NCI-H187 (cell line): ENCODE data around the gene ZNF599.

Experiments
- DNase-seq, 2 experiments: peaks; one replicate each; lab custom pipeline; 2025; lab: John Stamatoyannopoulos, UW

The ZNF599 gene

DNA sequence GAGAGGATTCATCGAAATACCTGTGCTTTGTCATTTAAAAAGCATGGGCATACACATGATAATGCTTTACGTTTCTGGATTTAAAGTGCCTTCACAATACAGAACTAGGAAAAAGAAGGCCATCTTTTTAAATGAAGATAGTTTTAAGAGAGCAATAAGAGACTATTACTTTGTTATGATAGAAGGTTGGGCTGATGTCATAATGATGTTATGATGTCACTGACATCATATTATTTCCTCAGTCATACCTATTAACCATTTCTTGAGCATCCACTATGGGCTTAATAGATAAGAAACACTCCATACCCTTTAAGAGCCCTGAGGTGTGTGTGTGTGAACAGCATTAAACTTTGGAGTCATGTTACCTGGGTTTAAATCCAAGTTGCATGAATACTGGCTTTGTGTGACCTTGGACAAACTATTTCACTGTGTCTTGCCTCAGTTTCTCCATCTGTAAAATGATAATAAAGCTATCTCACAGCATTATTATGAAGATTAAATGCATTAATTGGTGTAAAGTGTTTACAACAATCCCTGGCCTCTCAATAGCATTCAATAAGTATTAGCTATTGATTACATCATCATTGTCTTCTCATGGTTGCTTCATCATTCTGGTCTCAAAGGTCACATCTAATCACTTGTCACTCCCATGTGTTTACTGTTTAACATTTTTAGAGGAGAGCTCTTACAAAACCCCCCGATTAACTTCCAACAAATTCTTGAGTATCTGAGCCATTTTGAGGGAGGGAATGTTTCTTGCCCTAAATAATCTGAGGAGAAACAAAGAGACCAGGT lies 27.9 kb downstream of the ZNF599 start:
- DNase-seq, result no peak

DNA sequence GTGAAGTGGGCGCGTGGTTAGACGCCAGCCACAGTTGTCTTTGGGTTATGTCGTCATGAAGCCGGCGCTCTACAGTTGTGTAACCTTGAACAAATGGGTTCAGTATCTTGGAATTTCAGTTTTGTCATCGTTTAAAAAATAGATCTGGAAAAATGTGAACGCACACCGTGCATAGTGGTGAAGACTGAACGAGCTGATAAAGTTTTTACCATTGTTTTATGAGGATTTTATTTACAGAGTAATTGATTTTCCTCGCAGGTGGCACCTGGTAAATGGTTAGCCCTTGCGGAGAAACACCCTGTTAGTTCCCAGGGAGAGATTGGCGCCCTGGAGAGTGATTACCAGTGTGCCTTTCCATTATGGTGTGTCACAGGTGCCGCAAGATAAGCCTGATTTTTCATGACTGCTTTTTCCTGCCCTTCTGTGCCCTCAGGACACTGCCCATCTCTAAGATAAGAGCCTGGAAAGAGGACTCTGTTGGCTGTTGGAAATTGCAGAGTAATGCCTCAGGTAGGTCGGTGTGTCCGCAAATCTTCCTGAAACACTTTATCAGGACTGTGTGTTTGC lies 38.4 kb downstream of the ZNF599 start:
- peak; percentile 45 to 58 for DNase-seq

DNA sequence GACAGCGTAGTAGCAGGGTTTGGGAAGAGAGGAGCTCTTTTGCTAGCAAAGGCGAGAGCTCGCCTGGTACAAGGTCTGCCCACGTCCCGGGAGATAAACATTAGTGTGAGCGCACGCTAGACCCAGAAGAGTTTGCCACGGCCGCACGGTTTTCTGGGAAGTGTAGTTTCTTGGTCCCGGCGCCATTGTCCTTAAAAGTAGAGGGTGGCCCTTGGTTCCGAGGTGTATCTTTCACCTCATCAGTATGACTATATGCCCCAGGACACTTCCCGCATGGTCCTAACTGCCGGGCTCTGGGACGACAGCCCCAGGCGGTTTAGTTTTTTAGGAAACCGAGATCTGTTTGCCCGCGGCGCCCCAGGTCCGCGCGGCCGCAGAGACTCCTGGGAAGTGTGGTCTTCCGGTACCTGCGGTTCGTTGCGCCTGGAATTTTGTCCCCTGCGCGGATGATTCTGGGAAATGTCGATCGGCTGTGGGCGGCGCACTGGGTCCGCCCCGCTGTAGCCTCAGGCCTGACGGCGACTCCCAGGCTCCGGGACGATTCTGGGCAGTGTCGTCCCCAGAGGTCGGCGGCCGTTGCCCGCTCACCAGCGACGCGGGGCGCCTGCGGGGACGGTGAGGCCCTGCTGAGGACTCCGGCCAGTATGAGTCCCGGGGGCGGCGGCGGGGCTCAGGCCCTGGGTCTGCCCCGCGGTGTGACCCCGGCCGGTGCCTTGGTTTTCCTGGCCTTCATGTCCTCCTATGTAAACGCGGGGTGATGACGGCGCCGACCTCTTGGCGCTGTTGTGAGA lies 39.1 kb downstream of the ZNF599 start, which contains the start of gene ZNF181:
Gene ZNF181, plus strand, starts transcription at position 498 of the 791 bp plus-strand sequence. CDS start 795 bp downstream, outside the sequence.
- peak; percentile 81 to 95 for DNase-seq

DNA sequence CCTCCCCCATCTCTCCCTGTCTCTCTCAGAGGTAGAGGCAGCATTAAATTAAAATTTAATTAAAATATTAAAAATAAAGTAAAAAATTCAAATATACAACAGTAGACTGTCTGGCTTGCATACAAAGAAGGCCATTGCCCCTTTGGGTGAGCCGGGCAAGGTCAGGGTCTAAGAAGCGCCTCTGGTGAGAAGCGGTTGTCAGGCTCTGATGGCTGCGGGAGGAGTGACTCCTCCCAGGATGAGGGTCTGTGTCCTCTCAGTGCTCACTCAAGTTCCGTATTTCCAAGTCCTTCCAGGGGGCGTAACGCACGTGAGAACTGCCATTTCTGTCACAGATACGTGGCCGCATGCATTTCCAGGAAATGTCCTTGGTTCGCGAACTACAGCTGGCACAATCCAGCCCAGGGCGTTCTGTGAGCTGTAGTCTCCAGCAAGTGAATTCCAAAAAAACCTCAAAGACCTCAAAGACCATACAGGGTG lies 39.7 kb downstream of the ZNF599 start:
- DNase-seq, result no peak

DNA sequence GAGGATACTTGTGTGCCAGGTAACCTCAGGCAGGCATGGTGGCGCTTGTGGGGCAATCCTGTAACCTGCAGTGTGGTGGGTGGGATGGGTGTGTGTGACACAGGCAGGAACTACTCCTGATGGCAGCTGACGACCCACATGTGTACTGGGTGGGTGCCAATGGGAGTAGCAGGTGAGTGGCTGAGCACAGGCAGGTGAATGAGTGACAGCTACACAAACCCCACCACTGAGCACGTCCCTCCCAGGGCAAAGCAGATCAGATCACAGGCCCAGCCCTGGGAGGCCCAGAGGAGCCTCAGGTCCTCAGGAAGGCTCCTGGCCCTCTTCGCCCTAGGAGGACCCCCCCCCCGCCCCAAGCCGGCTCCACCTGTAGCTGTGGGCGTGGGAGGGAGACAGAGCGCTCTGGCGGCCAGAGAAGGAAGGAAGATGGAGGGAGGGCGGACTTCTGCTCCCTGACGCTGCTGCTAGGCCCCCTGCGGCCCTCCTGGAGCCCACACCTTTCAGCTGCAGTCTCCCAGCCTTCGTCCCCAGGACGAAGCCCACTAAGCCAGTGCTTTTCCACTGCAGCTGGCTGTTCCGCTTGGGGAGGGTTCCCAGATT lies 40.3 kb downstream of the ZNF599 start:
- DNase-seq, result no peak

DNA sequence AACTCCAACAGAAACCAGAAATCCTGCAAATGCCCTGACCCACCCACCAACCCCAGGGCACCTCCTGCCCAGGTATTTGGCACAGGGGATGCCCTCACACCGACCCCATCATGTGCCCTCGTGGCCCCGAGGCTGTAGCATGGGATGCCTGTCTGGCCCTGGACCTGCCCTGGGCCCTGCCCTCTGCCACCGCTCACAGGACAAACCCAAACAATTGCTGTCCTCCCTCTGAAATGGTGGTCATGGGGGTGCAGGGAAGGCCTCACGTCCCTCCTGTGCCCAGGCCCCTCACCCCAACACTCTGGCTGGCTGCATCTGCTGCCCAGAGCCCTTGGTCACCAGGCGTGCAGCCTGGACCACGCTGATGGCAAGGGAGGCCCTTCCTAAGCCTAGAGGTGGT lies 41.1 kb downstream of the ZNF599 start:
- no peak for DNase-seq

DNA sequence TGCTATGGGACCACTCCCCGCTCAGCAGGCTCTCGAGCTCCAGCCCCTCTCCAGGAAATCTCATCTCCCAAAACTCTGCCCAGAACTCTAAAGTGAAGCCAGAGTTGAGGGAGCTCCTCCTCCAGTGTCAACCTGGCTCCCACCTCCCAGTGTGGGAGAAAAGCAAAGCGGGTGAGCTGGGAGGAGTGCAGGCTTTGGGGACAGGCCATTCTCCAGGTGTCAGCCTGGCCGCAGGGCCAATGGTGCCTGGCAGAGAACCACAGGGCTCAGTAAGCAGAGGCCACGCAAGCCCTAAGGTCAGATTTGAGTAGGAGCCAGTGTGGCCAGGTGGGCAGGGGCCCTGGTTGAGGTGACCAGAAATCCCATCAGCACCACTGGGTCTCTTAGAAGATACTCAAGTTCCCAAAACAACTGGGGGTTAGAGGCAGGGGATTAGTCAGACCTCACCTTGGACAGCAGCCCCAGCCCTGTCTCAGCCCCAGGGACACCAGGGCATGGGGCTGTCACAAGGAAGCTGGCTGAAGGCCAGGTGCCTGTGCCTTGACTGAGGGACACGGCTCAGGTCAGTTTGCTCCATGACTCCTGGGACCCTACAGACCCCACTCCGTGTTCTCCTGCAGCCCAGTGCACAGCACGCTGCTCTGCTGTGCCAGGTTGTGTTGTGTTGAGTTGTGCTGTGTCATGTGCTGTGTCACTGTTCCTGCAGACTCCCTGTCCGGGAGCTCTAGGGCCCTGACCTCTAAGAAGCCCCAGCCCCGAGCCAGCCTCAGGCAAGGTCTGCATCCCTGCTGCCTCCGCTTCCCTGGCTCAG lies 41.8 kb downstream of the ZNF599 start:
- no peak for DNase-seq

DNA sequence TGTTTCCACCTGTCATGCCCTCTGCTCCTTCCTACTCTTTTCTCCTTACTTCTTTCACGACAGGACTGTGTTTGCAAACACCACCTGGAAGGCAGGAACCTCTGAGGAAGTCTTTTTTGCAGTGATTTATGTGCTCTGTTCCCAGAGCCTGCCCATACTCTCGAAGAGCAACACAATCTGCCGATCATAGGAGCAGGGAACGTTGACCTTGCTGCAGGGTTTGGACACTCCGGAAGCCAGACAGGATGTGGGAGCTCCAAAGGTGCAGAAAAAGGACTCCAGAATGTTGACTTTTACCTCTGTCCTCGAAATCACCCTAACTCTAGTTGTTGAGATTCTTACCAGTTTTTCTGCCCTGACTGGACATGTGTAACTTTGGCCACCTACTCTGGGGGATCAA lies 47.6 kb downstream of the ZNF599 start:
- no peak for DNase-seq

DNA sequence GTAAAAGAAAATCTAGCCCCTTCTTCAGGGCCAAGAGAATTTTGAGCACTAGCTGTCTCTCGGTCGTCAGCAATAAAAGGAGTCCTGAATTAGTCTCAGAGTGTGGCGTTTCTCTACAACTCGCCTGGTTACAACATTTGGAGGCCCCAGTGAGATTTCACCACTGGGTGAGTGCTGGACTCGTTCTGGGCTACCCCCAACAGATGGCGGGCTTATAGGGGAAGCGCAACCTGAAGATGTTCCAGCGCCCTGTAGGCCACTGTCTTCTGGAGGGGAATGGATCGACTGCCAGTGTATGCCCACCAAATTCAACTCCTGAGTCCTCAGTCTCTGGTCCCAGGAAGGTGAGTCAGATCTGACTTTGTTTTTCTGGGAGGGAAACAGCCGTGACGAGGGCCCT lies 50.7 kb downstream of the ZNF599 start:
- DNase-seq, result no peak

DNA sequence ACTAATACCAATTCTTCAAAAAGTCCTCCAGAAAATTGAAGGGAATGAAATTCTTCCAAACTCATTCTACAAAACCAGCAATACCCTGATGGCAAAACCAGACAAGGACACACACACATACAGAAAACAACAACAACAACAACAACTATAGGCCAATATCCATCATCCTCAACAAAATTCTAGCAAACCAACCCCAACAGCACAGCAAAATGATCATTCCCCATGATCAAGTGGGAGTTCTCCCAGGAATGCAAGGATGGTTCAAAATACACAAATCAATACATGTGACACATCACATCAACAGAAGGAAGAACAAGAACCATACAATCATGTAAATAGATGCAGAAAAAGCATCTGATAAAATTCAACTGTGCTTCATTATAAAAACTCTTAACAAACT lies 57.7 kb downstream of the ZNF599 start:
- no peak for DNase-seq

DNA sequence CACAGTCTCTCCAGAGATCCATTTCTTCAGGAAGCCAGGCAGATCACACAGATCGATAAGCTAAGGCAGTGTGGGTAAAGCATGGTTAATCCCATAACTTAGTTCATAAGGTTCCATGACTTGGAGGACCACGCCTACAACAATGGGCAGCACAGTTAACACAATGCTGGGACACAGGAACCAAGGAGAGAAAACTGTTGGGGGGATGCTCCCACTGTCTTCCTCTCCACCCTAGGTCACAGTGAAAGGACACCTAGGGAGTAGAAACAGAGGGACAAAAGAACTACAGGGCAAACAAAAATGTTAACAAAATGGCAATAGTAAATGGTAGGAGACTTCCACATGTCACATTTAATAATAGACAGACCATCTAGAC lies 59.8 kb downstream of the ZNF599 start:
- DNase-seq, result no peak

DNA sequence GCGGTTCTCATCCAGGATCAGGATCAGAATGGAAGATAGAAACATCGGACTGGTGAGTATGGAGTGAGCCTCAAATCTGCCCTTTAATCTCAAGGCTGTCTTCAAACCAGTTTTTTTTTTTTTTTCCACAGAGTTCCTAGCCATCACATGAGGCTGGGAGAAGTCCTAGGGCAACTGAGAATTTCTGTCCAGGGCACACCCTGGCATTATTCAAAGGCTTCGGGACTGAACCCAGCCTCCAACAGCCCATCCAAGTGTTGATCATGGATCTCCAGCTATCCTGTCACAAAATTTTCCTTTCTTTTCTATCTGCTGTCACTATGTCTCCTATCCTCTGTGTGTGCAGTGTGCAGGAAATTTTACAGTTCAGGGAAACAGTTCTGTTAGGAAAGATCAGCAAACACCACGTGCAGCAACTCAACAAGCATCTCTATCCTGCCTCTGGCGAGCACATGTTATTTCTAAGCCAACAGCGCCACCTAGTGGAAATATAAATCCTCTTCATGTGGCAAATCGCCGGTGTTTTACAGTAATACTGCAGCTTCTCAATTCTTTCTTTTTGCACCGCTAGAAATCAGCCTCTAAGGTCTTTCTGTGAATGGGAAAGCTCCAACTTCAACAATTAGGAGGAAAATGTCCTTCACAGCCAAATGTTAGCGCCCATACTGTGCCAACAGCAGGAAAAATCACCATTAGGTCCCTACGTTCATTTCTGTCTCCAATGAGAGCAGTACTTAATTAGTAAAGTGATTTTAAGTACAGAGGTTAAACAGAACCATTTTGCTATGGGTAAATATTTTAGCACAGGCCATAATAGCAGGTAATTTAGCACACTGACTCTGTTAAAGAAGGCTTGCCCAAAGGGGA lies 60.4 kb downstream of the ZNF599 start:
- peak; percentile 7 to 34 for DNase-seq

DNA sequence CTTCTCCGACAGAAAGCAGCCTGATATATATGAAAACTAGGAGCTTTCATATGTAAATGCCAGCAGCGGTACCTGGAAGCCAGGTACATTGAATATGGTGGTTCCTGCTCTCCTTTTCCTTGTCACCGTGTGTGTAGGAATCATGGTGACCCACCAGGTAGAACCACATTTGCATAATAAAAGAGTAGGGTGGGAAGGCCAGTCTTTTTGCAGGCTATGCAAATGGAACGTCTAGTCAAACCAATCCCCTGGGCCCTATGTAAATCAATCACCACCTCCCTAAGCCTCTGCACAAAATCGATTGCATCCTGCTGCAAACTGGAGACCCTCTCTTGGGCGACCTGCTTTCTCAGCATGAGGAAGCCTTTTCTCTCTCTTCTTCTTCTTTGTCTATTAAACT lies 61.1 kb downstream of the ZNF599 start:
- no peak for DNase-seq
